ENCODE results near the gene KIR3DL3. TPM values are rescaled to one million over a fixed set of nuclear protein-coding genes. Genes with fewer than 3 reads are reported as not detected.

KIR3DL3 gene
- total RNA-seq (2022; extraction: Qiagen RNA extraction), result not detected in 5 replicates

GRCh38 chr19:54724142-54724541 lies at the start of gene KIR3DL3:
TSS of gene KIR3DL3 (plus strand) at chr19:54724442. CDS start at chr19:54724497, 55 bp downstream.

GRCh38 chr19:54738306-54738705 lies 14.1 kb downstream of the KIR3DL3 start, which contains the start of gene KIR2DL3:
TSS of gene KIR2DL3 (plus strand) at chr19:54738513. CDS start at chr19:54738546, 33 bp downstream.

DNA sequence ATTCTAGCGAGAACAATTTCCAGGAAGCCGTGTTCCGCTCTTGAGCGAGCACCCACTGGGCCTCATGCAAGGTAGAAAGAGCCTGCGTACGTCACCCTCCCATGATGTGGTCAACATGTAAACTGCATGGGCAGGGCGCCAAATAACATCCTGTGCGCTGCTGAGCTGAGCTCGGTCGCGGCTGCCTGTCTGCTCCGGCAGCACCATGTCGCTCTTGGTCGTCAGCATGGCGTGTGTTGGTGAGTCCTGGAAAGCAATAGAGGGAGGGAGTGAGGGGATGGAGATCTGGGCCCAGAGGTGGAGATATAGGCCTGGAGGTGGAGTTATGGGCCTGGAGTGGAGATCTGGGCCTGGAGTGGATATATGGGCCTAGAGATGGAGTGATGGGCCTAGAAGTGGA lies 45.4 kb downstream of the KIR3DL3 start, which contains the start of gene KIR2DL1:
KIR2DL1 (plus strand) TSS at position 148 of the 400 bp plus-strand sequence; CDS start at position 206, 58 bp downstream.

Other genes with a start within 250 kb of the KIR3DL3 start
- gene LAIR2, start 221.6 kb upstream of the KIR3DL3 start, total RNA-seq (2022; extraction: Qiagen RNA extraction), result not detected in 5 replicates
- not detected in 5 replicates for gene LILRA2, start 150.7 kb upstream of the KIR3DL3 start, total RNA-seq (2022; extraction: Qiagen RNA extraction)
- gene LILRA1, start 130.8 kb upstream of the KIR3DL3 start, total RNA-seq (2022; extraction: Qiagen RNA extraction), result not detected in 5 replicates
- 0.02 to 0.03 TPM in 2 of 5 replicates, not detected in the others for gene LILRB1, start 94.0 kb upstream of the KIR3DL3 start, total RNA-seq (2022; extraction: Qiagen RNA extraction)
- gene LILRB4, start 61.5 kb upstream of the KIR3DL3 start, total RNA-seq (2022; extraction: Qiagen RNA extraction), result not detected in 5 replicates
- gene KIR2DL3, start 14.1 kb downstream of the KIR3DL3 start, total RNA-seq (2022; extraction: Qiagen RNA extraction), result not detected in 5 replicates
- not detected in 5 replicates for gene KIR2DL1, start 45.4 kb downstream of the KIR3DL3 start, total RNA-seq (2022; extraction: Qiagen RNA extraction)
- not detected in 5 replicates for gene KIR2DL4, start 79.2 kb downstream of the KIR3DL3 start, total RNA-seq (2022; extraction: Qiagen RNA extraction)
- not detected in 5 replicates for gene KIR3DL1, start 92.0 kb downstream of the KIR3DL3 start, total RNA-seq (2022; extraction: Qiagen RNA extraction)
- not detected in 5 replicates for gene KIR2DS4, start 108.2 kb downstream of the KIR3DL3 start, total RNA-seq (2022; extraction: Qiagen RNA extraction)
- gene KIR3DL2, start 126.0 kb downstream of the KIR3DL3 start, total RNA-seq (2022; extraction: Qiagen RNA extraction), result not detected in 5 replicates
- gene FCAR, start 149.8 kb downstream of the KIR3DL3 start, total RNA-seq (2022; extraction: Qiagen RNA extraction), result not detected in 5 replicates
- gene NCR1, start 181.7 kb downstream of the KIR3DL3 start, total RNA-seq (2022; extraction: Qiagen RNA extraction), result not detected in 5 replicates
- 0.01 to 0.13 TPM (median 0.02 TPM) in 3 of 5 replicates, not detected in the others for gene NLRP7, start 223.1 kb downstream of the KIR3DL3 start, total RNA-seq (2022; extraction: Qiagen RNA extraction)
- gene NLRP2, start 241.9 kb downstream of the KIR3DL3 start, total RNA-seq (2022; extraction: Qiagen RNA extraction), result 24.7 to 26.9 TPM (median 25.3 TPM) in 5 replicates

All from A549 treated with AZD2906 at 1 μM for 4 hours (cell line).